Astrocyte (in vitro differentiated cells and primary cell): ENCODE results near the gene RTN4IP1.

Source experiments
- CTCF ChIP-seq: IDR thresholded peaks from 2 replicates; pipeline ENCODE4 v1.5.1; 2011; ENCODE audit warnings: low read depth, mild to moderate bottlenecking, inconsistent platforms, low read length, moderate library complexity; ENCODE audit not compliant: insufficient read depth
- EZH2 ChIP-seq: IDR thresholded peaks from 2 replicates; pipeline ENCODE4 v1.6.1; 2012; ENCODE audit warnings: mild to moderate bottlenecking, low read length, inconsistent platforms; ENCODE audit not compliant: insufficient read depth

GRCh38 chr6:106648651-106649308 lies 19.5 kb upstream of the RTN4IP1 start:
- TF ChIP-seq CTCF = no peak
- TF ChIP-seq EZH2 = no peak
